Erythroblast (primary cell): ENCODE data around the gene PRKG1.

Experiments used
- GATA1 ChIP-seq: IDR thresholded peaks from 2 replicates; pipeline ENCODE4 v1.6.1; 2011; ENCODE audit warnings: low read depth, mild to moderate bottlenecking, control low read depth, low read length, moderate library complexity
- POLR2A ChIP-seq: IDR thresholded peaks from 2 replicates; pipeline ENCODE4 v1.6.1; 2011; ENCODE audit warnings: mild to moderate bottlenecking, low read length

GRCh38 chr10:51375790-51376189, 301.5 kb downstream of the PRKG1 start:
- no peak for TF ChIP-seq POLR2A
- no peak for TF ChIP-seq GATA1
